ENCODE measurements around the gene CMIP.

- TF ChIP-seq, protein P1, sequence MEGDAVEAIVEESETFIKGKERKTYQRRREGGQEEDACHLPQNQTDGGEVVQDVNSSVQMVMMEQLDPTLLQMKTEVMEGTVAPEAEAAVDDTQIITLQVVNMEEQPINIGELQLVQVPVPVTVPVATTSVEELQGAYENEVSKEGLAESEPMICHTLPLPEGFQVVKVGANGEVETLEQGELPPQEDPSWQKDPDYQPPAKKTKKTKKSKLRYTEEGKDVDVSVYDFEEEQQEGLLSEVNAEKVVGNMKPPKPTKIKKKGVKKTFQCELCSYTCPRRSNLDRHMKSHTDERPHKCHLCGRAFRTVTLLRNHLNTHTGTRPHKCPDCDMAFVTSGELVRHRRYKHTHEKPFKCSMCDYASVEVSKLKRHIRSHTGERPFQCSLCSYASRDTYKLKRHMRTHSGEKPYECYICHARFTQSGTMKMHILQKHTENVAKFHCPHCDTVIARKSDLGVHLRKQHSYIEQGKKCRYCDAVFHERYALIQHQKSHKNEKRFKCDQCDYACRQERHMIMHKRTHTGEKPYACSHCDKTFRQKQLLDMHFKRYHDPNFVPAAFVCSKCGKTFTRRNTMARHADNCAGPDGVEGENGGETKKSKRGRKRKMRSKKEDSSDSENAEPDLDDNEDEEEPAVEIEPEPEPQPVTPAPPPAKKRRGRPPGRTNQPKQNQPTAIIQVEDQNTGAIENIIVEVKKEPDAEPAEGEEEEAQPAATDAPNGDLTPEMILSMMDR (IDR thresholded peaks at IDR 0.05) = no peak
- TF ChIP-seq POLR2A (IDR thresholded peaks at IDR 0.05) = no peak
These were observed 53.7 kb downstream of the CMIP start for GRCh38 chr16:81498351-81498750.
